Neural cell (in vitro differentiated cells): ENCODE data around the gene L1CAM.

Experiments
- EP300 ChIP-seq: fragments of 450-650 bp; conservative IDR thresholded peaks from 2 replicates; pipeline ENCODE4 v1.6.1; 2014; ENCODE audit warnings: antibody characterized with exemption, mild to moderate bottlenecking, moderate library complexity; ENCODE audit not compliant: poor library complexity, severe bottlenecking
- EZH2 ChIP-seq: fragments of 200-600, 300-800 bp; shearing (Covaris generic), sonication (generic); IDR thresholded peaks from 2 replicates; pipeline ENCODE4 v1.6.1; 2014; ENCODE audit warnings: antibody characterized with exemption, low read length, borderline replicate concordance, mild to moderate bottlenecking; ENCODE audit not compliant: insufficient read depth, poor library complexity, severe bottlenecking
- POLR2AphosphoS5 ChIP-seq: IDR thresholded peaks from 2 replicates; pipeline ENCODE4 v1.6.1; 2012
- TAF1 ChIP-seq: IDR thresholded peaks from 2 replicates; pipeline ENCODE4 v1.6.1; 2012; ENCODE audit warnings: low read depth
- TF ChIP-seq, protein P1 (sequence below): fragments of 450-650 bp; IDR thresholded peaks from 2 replicates; pipeline ENCODE4 v1.5.1; 2014; ENCODE audit warnings: antibody characterized with exemption, mild to moderate bottlenecking, moderate library complexity; ENCODE audit not compliant: poor library complexity, severe bottlenecking
- TF ChIP-seq, protein P2 (sequence below): IDR thresholded peaks from 2 replicates; pipeline ENCODE4 v1.6.1; 2012; ENCODE audit warnings: borderline replicate concordance

DNA sequence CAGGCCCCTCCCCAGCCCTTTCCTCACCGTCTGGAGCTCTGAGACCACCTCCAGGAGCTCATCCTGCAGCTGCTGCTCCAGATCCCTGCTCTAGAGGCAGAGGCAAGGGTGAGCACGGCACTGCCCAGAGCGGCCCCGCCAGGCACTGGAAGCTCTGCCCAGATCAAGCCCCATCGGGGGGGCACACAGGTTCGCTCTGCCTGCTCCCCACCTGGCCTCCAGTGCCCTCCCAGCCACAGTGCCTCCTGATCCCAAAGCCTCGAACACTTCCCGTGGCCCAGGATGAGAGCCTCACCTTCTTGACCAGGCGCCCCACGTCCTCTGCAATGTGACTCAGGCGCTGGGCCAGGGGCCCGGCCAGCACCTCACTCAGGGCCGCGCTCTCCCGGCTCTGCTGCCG, 35.1 kb upstream of the L1CAM start:
- TF ChIP-seq, protein P1, sequence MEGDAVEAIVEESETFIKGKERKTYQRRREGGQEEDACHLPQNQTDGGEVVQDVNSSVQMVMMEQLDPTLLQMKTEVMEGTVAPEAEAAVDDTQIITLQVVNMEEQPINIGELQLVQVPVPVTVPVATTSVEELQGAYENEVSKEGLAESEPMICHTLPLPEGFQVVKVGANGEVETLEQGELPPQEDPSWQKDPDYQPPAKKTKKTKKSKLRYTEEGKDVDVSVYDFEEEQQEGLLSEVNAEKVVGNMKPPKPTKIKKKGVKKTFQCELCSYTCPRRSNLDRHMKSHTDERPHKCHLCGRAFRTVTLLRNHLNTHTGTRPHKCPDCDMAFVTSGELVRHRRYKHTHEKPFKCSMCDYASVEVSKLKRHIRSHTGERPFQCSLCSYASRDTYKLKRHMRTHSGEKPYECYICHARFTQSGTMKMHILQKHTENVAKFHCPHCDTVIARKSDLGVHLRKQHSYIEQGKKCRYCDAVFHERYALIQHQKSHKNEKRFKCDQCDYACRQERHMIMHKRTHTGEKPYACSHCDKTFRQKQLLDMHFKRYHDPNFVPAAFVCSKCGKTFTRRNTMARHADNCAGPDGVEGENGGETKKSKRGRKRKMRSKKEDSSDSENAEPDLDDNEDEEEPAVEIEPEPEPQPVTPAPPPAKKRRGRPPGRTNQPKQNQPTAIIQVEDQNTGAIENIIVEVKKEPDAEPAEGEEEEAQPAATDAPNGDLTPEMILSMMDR = no peak
- TF ChIP-seq EZH2 (no peak), POLR2AphosphoS5 (no peak), EP300 (no peak), TAF1 (no peak)
- TF ChIP-seq, protein P2, sequence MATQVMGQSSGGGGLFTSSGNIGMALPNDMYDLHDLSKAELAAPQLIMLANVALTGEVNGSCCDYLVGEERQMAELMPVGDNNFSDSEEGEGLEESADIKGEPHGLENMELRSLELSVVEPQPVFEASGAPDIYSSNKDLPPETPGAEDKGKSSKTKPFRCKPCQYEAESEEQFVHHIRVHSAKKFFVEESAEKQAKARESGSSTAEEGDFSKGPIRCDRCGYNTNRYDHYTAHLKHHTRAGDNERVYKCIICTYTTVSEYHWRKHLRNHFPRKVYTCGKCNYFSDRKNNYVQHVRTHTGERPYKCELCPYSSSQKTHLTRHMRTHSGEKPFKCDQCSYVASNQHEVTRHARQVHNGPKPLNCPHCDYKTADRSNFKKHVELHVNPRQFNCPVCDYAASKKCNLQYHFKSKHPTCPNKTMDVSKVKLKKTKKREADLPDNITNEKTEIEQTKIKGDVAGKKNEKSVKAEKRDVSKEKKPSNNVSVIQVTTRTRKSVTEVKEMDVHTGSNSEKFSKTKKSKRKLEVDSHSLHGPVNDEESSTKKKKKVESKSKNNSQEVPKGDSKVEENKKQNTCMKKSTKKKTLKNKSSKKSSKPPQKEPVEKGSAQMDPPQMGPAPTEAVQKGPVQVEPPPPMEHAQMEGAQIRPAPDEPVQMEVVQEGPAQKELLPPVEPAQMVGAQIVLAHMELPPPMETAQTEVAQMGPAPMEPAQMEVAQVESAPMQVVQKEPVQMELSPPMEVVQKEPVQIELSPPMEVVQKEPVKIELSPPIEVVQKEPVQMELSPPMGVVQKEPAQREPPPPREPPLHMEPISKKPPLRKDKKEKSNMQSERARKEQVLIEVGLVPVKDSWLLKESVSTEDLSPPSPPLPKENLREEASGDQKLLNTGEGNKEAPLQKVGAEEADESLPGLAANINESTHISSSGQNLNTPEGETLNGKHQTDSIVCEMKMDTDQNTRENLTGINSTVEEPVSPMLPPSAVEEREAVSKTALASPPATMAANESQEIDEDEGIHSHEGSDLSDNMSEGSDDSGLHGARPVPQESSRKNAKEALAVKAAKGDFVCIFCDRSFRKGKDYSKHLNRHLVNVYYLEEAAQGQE = no peak
